CD14-positive monocyte (primary cell): ENCODE results near the gene PHF5A. TPM values are rescaled to one million over a fixed set of nuclear protein-coding genes. Genes with fewer than 3 reads are reported as not detected.

Experiments
- DNase-seq, 3 donors: peaks; one replicate each; pipeline ENCODE4 v3.0.0-alpha.2; 2011 to 2022
- H2AFZ ChIP-seq: 2 replicates; pipeline ENCODE4 v1.6.0; 2012; ENCODE audit warnings: mild to moderate bottlenecking, low read depth, low read length, inconsistent platforms; ENCODE audit not compliant: insufficient read depth, poor library complexity, severe bottlenecking
- H3K27ac ChIP-seq, 2 donors: 1 replicate in 1 of 2; 2 replicates in 1 of 2; pipeline ENCODE4 v1.5.1; 2012 to 2013; ENCODE audit warnings: low read length in 2 of 2, control low read depth in 1 of 2, inconsistent platforms in 1 of 2, low read depth in 1 of 2, mild to moderate bottlenecking in 1 of 2
- H3K27me3 ChIP-seq, 2 donors: one replicate each; pipeline versions ENCODE4 v1.6.0 to v1.6.1; 2011 to 2013; ENCODE audit warnings: low read length in 2 of 2; ENCODE audit not compliant: control insufficient read depth in 2 of 2, insufficient read depth in 2 of 2
- H3K36me3 ChIP-seq, 2 donors: replicated peaks in 1 of 2; 1 replicate in 1 of 2; 2 replicates in 1 of 2; pipeline versions ENCODE4 v1.5.1 to v1.6.1; 2012 to 2013; ENCODE audit warnings: low read length in 2 of 2, control low read depth in 1 of 2, inconsistent platforms in 1 of 2, mild to moderate bottlenecking in 1 of 2; ENCODE audit not compliant: insufficient read depth in 2 of 2, control insufficient read depth in 1 of 2
- H3K4me1 ChIP-seq, 2 donors: 1 replicate in 1 of 2; 2 replicates in 1 of 2; pipeline versions ENCODE4 v1.5.1 to v1.6.1; 2012 to 2013; ENCODE audit warnings: low read length in 2 of 2, control low read depth in 1 of 2, inconsistent platforms in 1 of 2, mild to moderate bottlenecking in 1 of 2, moderate library complexity in 1 of 2; ENCODE audit not compliant: insufficient read depth in 2 of 2, control insufficient read depth in 1 of 2
- H3K4me2 ChIP-seq: replicated peaks from 2 replicates; pipeline ENCODE3; 2012; ENCODE audit warnings: low read length, moderate library complexity, mild to moderate bottlenecking; ENCODE audit not compliant: poor library complexity, severe bottlenecking; ENCODE audit errors: extremely low read depth
- H3K4me3 ChIP-seq, 3 experiments: fragments of 200-600 bp in 1 of 3; sonication (generic) in 1 of 3; replicated peaks in 1 of 3; 1 replicate in 2 of 3; 2 replicates in 1 of 3; pipeline ENCODE4 v1.5.1; 2011 to 2013; ENCODE audit warnings: low read length in 3 of 3, mild to moderate bottlenecking in 3 of 3, control low read depth in 2 of 3, low read depth in 2 of 3, inconsistent platforms in 1 of 3, moderate library complexity in 1 of 3
- H3K79me2 ChIP-seq: 2 replicates; pipeline ENCODE4 v1.6.0; 2012; ENCODE audit warnings: mild to moderate bottlenecking, control low read depth, inconsistent platforms, low read length, moderate library complexity; ENCODE audit not compliant: insufficient read depth
- H3K9ac ChIP-seq: 2 replicates; pipeline ENCODE4 v1.6.0; 2017; ENCODE audit warnings: low read length, mild to moderate bottlenecking; ENCODE audit not compliant: insufficient read depth, poor library complexity, severe bottlenecking
- H3K9me3 ChIP-seq, 2 donors: replicated peaks in 1 of 2; 1 replicate in 1 of 2; 2 replicates in 1 of 2; pipeline versions ENCODE4 v1.5.1 to v1.6.1; 2012 to 2013; ENCODE audit warnings: low read length in 2 of 2, control low read depth in 1 of 2; ENCODE audit not compliant: control insufficient read depth in 1 of 2, insufficient read depth in 1 of 2
- H4K20me1 ChIP-seq: 2 replicates; pipeline ENCODE4 v1.6.0; 2012; ENCODE audit warnings: mild to moderate bottlenecking, low read length, control low read depth, moderate library complexity; ENCODE audit not compliant: insufficient read depth
- H3K27ac Mint-ChIP-seq, 7 donors: one replicate each; pipeline ENCODE4 v1.8.0; 2020; ENCODE audit warnings: mild to moderate bottlenecking in 7 of 7, mixed read lengths in 7 of 7, moderate library complexity in 6 of 7, inconsistent platforms in 2 of 7
- H3K27me3 Mint-ChIP-seq, 3 donors: one replicate each; pipeline ENCODE4 v1.8.0; 2021 to 2022; ENCODE audit warnings: low read depth in 3 of 3, mild to moderate bottlenecking in 3 of 3, mixed read lengths in 3 of 3, moderate library complexity in 3 of 3, inconsistent platforms in 1 of 3
- H3K36me3 Mint-ChIP-seq, 2 donors: one replicate each; pipeline ENCODE4 v1.8.0; 2020; ENCODE audit warnings: mixed read lengths in 2 of 2, inconsistent platforms in 1 of 2, mild to moderate bottlenecking in 1 of 2
- H3K4me1 Mint-ChIP-seq: one replicate; pipeline ENCODE4 v1.8.0; 2020; ENCODE audit warnings: mild to moderate bottlenecking, mixed read lengths
- H3K4me3 Mint-ChIP-seq, 2 donors: one replicate each; pipeline ENCODE4 v1.8.0; 2020; ENCODE audit warnings: mild to moderate bottlenecking in 2 of 2, mixed read lengths in 2 of 2, moderate library complexity in 1 of 2
- H3K9me3 Mint-ChIP-seq, 7 donors: one replicate each; pipeline ENCODE4 v1.8.0; 2020 to 2022; ENCODE audit warnings: mixed read lengths in 7 of 7, mild to moderate bottlenecking in 6 of 7, moderate library complexity in 6 of 7, inconsistent platforms in 2 of 7
- WGBS: methylation state at CpG from one replicate; pipeline ENCODE4 v1.1.5; 2013; ENCODE audit warnings: missing lambda C conversion rate; ENCODE audit not compliant: insufficient coverage; 5-methylcytosine and 5-hydroxymethylcytosine counted together
- intact Hi-C, 2 donors: fragments of 100-400 bp; cut with micrococcal nuclease; formaldehyde crosslinking; loops; one replicate each; pipeline versions ENCODE4 v1.15.0 to v1.15.1; 2023
- polyA plus RNA-seq, 3 donors: library from polyadenylated mRNA; depleted of rRNA in 1 of 3; unstranded in 2 of 3; stranded (reverse) in 1 of 3; fragments of 300-500 nt in 2 of 3; fragments of >200 nt in 1 of 3; fragmentation: Illumina TruSeq in 2 of 3; gene quantifications; 1 replicate in 2 of 3; 2 replicates in 1 of 3; pipeline ENCODE4 v1.2.3, GENCODE V29; 2012 to 2021
- TF ChIP-seq, protein P1 (sequence below): fragments of 200-600 bp; IDR thresholded peaks from one replicate; pipeline ENCODE4 v1.8.0; 2022; ENCODE audit warnings: antibody characterized with exemption, mild to moderate bottlenecking

PHF5A gene
- polyA plus RNA-seq, 3 donors, result 22.0 to 31.3 (median 26.3) TPM

GRCh38 chr22:41513391-41513790 lies 44.9 kb upstream of the PHF5A start:
- TF ChIP-seq, protein P1, sequence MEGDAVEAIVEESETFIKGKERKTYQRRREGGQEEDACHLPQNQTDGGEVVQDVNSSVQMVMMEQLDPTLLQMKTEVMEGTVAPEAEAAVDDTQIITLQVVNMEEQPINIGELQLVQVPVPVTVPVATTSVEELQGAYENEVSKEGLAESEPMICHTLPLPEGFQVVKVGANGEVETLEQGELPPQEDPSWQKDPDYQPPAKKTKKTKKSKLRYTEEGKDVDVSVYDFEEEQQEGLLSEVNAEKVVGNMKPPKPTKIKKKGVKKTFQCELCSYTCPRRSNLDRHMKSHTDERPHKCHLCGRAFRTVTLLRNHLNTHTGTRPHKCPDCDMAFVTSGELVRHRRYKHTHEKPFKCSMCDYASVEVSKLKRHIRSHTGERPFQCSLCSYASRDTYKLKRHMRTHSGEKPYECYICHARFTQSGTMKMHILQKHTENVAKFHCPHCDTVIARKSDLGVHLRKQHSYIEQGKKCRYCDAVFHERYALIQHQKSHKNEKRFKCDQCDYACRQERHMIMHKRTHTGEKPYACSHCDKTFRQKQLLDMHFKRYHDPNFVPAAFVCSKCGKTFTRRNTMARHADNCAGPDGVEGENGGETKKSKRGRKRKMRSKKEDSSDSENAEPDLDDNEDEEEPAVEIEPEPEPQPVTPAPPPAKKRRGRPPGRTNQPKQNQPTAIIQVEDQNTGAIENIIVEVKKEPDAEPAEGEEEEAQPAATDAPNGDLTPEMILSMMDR, result no peak
- H3K4me2 ChIP-seq, result no peak overlapping the region

DNA sequence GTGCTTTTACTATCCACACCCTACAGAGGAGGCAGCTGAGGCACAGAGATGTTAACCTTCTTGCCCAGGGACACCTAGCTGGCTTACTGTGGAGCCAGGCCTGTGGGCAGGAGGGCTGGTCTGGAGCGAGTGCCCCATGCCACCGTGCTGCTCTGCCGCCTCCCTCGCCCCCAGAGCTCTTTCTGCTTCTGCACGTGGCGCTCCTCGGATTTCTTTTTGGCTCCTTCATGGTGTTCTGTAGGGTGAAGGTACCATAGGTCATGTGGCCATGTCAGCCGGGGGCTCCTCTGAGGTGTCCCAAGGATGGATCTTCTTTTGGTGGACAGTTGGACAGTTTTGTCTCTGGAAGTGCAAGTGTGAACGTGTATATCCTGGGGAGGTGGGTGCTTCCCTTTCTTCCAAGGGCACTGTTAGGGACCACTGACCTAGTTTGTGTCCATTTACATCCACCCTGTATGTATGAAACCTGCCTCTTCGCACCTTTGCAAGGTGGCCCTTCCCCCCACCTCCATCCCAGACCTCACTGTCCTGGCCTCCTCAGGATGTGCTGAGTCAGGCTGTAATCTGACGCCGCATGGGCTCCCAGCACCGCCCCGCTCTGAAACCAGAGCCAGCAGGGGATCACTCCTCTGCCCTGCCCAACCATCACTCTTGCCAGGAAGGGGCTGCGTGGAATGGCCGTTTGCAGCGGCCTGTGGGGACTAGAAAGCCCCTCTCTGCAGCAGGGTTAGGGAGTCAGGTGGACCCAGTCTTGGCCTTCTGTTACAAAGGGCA lies 44.1 kb upstream of the PHF5A start:
- H3K79me2 ChIP-seq, result no peaks in the 10 kb centered on the region
- H3K9ac ChIP-seq, result no peak overlapping the region
- 92% methylated on average over 15 of the region's 17 CpGs for WGBS
- H3K27me3 ChIP-seq, result no peaks in the 10 kb centered on the region
- Mint-ChIP-seq H3K9me3 (no peaks in the 10 kb centered on the region), H3K27me3 (no peaks in the 10 kb centered on the region), H3K4me1 (no peaks in the 10 kb centered on the region), H3K4me3 (no peak overlapping the region), H3K27ac (peak overlapping the region in 1 of 7 donors; percentile 58), H3K36me3 (peaks cover 86 to 100% of the 10 kb centered on the region in 2 donors)
- intact Hi-C loops, result no loop called here
- H3K4me1 ChIP-seq, result no peaks in the 10 kb centered on the region
- TF ChIP-seq, protein P1, result no peak
- no peak for DNase-seq
- H3K4me3 ChIP-seq, result no peak overlapping the region
- no peak overlapping the region for H3K4me2 ChIP-seq
- H3K36me3 ChIP-seq, result peaks cover 93 to 99% of the 10 kb centered on the region in 2 donors
- no peak overlapping the region for H3K27ac ChIP-seq
- no peak overlapping the region for H2AFZ ChIP-seq
- peaks cover 7% of the 10 kb centered on the region for H4K20me1 ChIP-seq
- no peaks in the 10 kb centered on the region for H3K9me3 ChIP-seq

More at GRCh38 chr22:41513391-41513790, 44.9 kb upstream of the PHF5A start:
- Histone ChIP-seq H4K20me1 (peaks cover 7% of the 10 kb centered on the region), H3K36me3 (peaks cover 93 to 99% of the 10 kb centered on the region in 2 donors), H3K27ac (no peak overlapping the region), H3K27me3 (no peaks in the 10 kb centered on the region), H3K9me3 (no peaks in the 10 kb centered on the region), H3K9ac (no peak overlapping the region), H3K79me2 (no peaks in the 10 kb centered on the region), H3K4me1 (no peaks in the 10 kb centered on the region), H2AFZ (no peak overlapping the region), H3K4me3 (no peak overlapping the region)
- peaks cover 83 to 99% of the 10 kb centered on the region in 2 donors for H3K36me3 Mint-ChIP-seq
- no peaks in the 10 kb centered on the region for H3K4me1 Mint-ChIP-seq
- no peak overlapping the region for H3K4me3 Mint-ChIP-seq
- H3K27me3 Mint-ChIP-seq, result no peaks in the 10 kb centered on the region
- WGBS, result 84% methylated on average over 5 of the region's 5 CpGs
- H3K27ac Mint-ChIP-seq, result peak overlapping the region in 3 of 7 donors; percentile 56 to 83 (median 67)
- no peaks in the 10 kb centered on the region for H3K9me3 Mint-ChIP-seq
- DNase-seq, result no peak
- intact Hi-C loops, result no loop called here
